Smooth muscle cell (in vitro differentiated cells): ENCODE results near the gene TNS3. TPM values are rescaled to one million over a fixed set of nuclear protein-coding genes. Genes with fewer than 3 reads are reported as not detected.
A peak's percentile ranks its signal among the peaks of the same experiment; 100 is the strongest.

Experiments
- DNase-seq: peaks from one replicate; lab custom pipeline; 2025; ENCODE audit not compliant: unreplicated experiment; lab: John Stamatoyannopoulos, UW
- H2AFZ ChIP-seq: fragments of 200-600 bp; sonication (generic); 2 replicates; pipeline ENCODE4 v1.6.0; 2016; ENCODE audit warnings: antibody characterized with exemption, low read depth, mild to moderate bottlenecking
- H3F3A ChIP-seq: fragments of 200-600 bp; sonication (generic); 2 replicates; pipeline ENCODE4 v1.6.0; 2017; ENCODE audit warnings: antibody characterized with exemption, low read depth
- H3K27ac ChIP-seq: fragments of 200-600 bp; sonication (generic); 2 replicates; pipeline ENCODE4 v1.5.1; 2016; ENCODE audit warnings: low read depth, mild to moderate bottlenecking
- H3K27me3 ChIP-seq: fragments of 200-600 bp; sonication (generic); 2 replicates; pipeline ENCODE4 v1.6.1; 2016; ENCODE audit warnings: low read depth, mild to moderate bottlenecking
- H3K36me3 ChIP-seq: fragments of 200-600 bp; sonication (generic); 2 replicates; pipeline ENCODE4 v1.5.1; 2016; ENCODE audit warnings: low read depth
- H3K4me1 ChIP-seq: fragments of 200-600 bp; sonication (generic); 2 replicates; pipeline ENCODE4 v1.5.1; 2016; ENCODE audit warnings: low read depth
- H3K4me2 ChIP-seq: fragments of 200-600 bp; sonication (generic); 2 replicates; pipeline ENCODE4 v1.6.0; 2016; ENCODE audit warnings: mild to moderate bottlenecking
- H3K4me3 ChIP-seq: fragments of 200-600 bp; sonication (generic); 2 replicates; pipeline ENCODE4 v1.5.1; 2016; ENCODE audit warnings: mild to moderate bottlenecking
- H3K79me2 ChIP-seq: fragments of 200-600 bp; sonication (generic); 2 replicates; pipeline ENCODE4 v1.6.0; 2016; ENCODE audit warnings: low read depth, mild to moderate bottlenecking
- H3K9ac ChIP-seq: fragments of 200-600 bp; sonication (generic); 2 replicates; pipeline ENCODE4 v1.6.0; 2016; ENCODE audit warnings: low read depth
- H3K9me3 ChIP-seq: fragments of 200-600 bp; sonication (generic); replicated peaks from 2 replicates; pipeline ENCODE4 v1.5.1; 2016; ENCODE audit warnings: low read depth
- H4K20me1 ChIP-seq: fragments of 200-600 bp; sonication (generic); 2 replicates; pipeline ENCODE4 v1.6.0; 2016; ENCODE audit warnings: low read depth
- WGBS: methylation state at CpG from one replicate; pipeline ENCODE4 v1.1.7; 2016; ENCODE audit warnings: low lambda C conversion rate; 5-methylcytosine and 5-hydroxymethylcytosine counted together
- polyA plus RNA-seq: library from polyadenylated mRNA; unstranded; fragments of >200 nt; fragmentation: Nextera tagmentation; extraction: Ambion mirVana; gene quantifications from 2 replicates; pipeline ENCODE4 v1.2.1, GENCODE V29; 2016
- total RNA-seq: library from RNA; depleted of rRNA; stranded (reverse); fragments of >200 nt; gene quantifications from 2 replicates; pipeline ENCODE4 v1.2.3, GENCODE V29; 2014
- TF ChIP-seq, protein P1 (sequence below): fragments of 200-600 bp; sonication (generic); IDR thresholded peaks from 2 replicates; pipeline ENCODE4 v1.5.1; 2017; ENCODE audit warnings: borderline replicate concordance, mild to moderate bottlenecking, antibody characterized with exemption; ENCODE audit not compliant: insufficient read depth, poor library complexity, severe bottlenecking

TNS3 gene
- total and polyA plus RNA-seq, 2 experiments from 2014 or later: 32.6 to 50.5 TPM

DNA sequence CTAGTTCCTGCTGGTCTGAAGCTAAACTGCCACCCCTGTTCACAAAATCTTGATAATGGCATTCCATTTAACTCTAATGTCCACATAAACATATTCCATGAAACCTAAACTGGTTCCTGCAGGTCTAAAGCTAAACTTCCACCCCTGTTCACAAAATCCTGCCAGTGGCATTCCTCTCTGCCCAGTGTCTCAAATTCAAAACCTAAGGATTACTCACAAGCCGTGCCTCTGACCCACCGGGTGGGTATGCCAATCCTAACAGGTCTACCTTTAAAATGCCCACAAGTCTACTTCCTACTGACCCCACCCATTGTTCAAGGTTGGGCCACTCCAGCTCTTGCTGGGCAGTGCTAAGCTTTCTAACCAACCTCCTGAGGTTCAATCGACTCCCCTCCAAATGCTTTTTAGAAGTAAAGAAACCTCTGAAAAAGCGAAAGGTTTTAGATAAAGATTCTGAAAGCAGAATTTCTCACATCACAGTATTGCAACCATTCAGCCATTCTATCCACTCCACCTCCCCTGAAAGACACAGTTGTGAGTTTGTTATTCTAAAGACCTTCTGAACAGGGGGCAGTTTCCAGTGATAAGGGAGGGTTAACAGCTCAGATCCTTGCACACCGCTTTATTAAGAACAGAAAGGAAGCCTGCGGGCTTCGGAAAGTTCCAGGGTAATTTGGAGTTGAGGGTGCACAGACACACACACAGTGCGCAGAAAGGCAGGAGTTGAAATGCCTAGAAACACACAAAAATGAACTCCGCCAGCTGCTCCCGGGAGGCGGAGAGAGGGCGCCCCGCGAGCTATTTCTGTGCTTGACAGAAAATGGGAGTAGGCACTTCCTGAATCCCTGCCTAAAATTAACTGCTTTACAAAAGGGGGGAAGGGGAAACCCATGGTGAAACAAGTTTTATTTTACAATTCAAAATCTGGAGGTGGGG lies 87.7 kb downstream of the TNS3 start:
- Histone ChIP-seq H3K4me1 (peaks cover 38% of the 10 kb centered on the region), H3K79me2 (peaks cover 84% of the 10 kb centered on the region), H3K4me3 (no peak overlapping the region), H3K4me2 (peak overlapping the region; percentile 77), H3K9ac (peak overlapping the region; percentile 25), H4K20me1 (no peaks in the 10 kb centered on the region), H3F3A (peaks cover 11% of the 10 kb centered on the region), H2AFZ (no peak overlapping the region), H3K27ac (peak overlapping the region; percentile 69), H3K36me3 (no peaks in the 10 kb centered on the region), H3K27me3 (no peaks in the 10 kb centered on the region), H3K9me3 (no peaks in the 10 kb centered on the region)
- WGBS: 33% methylated on average over 14 of the region's 14 CpGs
- TF ChIP-seq, protein P1, sequence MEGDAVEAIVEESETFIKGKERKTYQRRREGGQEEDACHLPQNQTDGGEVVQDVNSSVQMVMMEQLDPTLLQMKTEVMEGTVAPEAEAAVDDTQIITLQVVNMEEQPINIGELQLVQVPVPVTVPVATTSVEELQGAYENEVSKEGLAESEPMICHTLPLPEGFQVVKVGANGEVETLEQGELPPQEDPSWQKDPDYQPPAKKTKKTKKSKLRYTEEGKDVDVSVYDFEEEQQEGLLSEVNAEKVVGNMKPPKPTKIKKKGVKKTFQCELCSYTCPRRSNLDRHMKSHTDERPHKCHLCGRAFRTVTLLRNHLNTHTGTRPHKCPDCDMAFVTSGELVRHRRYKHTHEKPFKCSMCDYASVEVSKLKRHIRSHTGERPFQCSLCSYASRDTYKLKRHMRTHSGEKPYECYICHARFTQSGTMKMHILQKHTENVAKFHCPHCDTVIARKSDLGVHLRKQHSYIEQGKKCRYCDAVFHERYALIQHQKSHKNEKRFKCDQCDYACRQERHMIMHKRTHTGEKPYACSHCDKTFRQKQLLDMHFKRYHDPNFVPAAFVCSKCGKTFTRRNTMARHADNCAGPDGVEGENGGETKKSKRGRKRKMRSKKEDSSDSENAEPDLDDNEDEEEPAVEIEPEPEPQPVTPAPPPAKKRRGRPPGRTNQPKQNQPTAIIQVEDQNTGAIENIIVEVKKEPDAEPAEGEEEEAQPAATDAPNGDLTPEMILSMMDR: no peak
- no peak for DNase-seq

DNA sequence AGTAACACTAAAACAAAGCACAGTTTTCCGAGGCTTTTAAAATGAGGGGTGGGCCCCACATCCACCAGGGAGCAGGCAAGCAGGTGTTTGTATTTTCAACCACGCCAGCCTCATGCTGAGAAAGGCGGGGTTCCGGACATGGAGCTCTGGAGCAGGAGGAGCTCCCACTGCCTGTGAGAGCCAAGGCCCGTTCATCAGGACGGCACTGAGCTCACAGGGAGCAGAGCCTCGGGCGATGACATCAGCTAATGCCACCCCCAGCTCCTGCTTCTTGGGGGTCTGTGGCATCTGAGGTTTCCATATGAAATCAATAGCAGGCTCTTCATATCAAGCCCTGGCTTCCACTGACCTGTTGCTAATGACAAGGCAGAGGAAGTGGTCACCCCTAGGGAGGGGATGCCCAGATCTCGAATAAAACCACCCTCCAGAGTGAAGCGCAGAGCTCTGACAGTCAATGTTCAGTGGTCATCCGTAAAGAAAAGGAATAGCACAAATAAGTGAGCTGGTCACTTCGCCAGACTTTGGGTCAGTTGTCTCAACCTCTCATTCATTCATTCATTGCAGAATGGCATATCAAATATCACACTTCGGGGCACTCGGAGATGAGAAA lies 89.1 kb downstream of the TNS3 start:
- Histone ChIP-seq H3K79me2 (peaks cover 70% of the 10 kb centered on the region), H3K4me1 (peaks cover 51% of the 10 kb centered on the region), H3K4me2 (no peak overlapping the region), H3K36me3 (no peaks in the 10 kb centered on the region), H3K27ac (no peak overlapping the region), H3K4me3 (no peak overlapping the region), H3K9me3 (no peaks in the 10 kb centered on the region), H4K20me1 (no peaks in the 10 kb centered on the region), H2AFZ (no peak overlapping the region), H3F3A (peaks cover 15% of the 10 kb centered on the region), H3K27me3 (no peaks in the 10 kb centered on the region), H3K9ac (no peak overlapping the region)
- 82% methylated on average over 14 of the region's 14 CpGs for WGBS
- TF ChIP-seq, protein P1: no peak
- no peak for DNase-seq

DNA sequence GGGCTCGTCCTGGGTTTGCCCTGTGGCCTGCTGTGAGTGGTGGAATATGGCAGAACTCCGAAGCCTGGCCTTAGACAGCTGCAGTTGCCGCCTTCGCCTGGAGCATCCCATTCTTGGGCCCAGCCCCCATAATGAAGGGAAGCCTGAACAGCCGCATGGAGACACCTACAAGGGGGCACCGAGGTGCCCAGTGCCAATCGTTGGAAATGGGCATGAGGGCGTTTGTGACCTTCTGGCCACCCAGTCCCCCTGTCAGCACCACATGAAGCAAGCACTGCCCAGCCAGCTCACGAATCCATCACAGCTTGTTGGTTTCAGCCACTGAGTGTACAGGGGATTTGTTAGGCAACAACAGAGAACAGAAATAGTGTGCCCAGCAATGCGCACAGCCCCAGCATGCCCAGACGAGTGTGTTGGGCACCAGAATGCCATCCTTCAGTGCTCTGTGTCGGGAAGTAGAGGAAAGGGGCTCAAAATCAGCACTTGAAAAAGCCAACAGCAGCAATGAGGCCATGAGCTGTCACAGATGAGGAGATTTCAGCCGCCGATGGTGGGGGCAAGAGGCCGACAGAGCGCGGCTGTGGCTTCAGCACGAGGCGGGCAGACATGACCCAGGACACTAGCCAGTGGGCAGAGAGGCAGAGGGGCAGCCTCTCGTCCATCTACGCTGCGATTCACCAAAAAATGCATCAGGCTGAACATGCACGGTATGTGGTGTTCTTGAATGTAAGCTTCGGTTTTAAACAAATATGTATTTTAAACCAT lies 91.2 kb downstream of the TNS3 start:
- H3K9me3 ChIP-seq: no peaks in the 10 kb centered on the region
- H3K27ac ChIP-seq: peak overlapping the region; percentile 29
- no peak overlapping the region for H2AFZ ChIP-seq
- no peak overlapping the region for H3K4me3 ChIP-seq
- H3K36me3 ChIP-seq: no peaks in the 10 kb centered on the region
- peaks cover 74% of the 10 kb centered on the region for H3K79me2 ChIP-seq
- peaks cover 19% of the 10 kb centered on the region for H3F3A ChIP-seq
- peaks cover 47% of the 10 kb centered on the region for H3K4me1 ChIP-seq
- no peaks in the 10 kb centered on the region for H3K27me3 ChIP-seq
- no peak overlapping the region for H3K4me2 ChIP-seq
- DNase-seq: no peak
- TF ChIP-seq, protein P1: no peak
- H3K9ac ChIP-seq: no peak overlapping the region
- WGBS: 83% methylated on average over 24 of the region's 24 CpGs
- no peaks in the 10 kb centered on the region for H4K20me1 ChIP-seq
